Common myeloid progenitor, CD34-positive (primary cell): ENCODE measurements around the gene GPT2.

ENCODE experiments used
- CTCF ChIA-PET: fragments of 350-600 bp; sonication (Branson Sonifier 250); formaldehyde crosslinking; loops from one replicate; lab custom pipeline; 2021; ENCODE audit warnings: antibody characterized with exemption; lab: Charles Lee
- POLR2A ChIA-PET: fragments of 350-600 bp; sonication (Branson Sonifier 250); formaldehyde crosslinking; loops from one replicate; lab custom pipeline; 2021; ENCODE audit warnings: antibody characterized with exemption; lab: Charles Lee
- DNase-seq, 3 donors: peaks; one replicate each; pipeline versions ENCODE4 v3.0.0 to v3.0.0-alpha.2; 2013
- H3K27ac ChIP-seq, 2 experiments: 1 replicate in 1 of 2; 2 replicates in 1 of 2; pipeline ENCODE4 v1.7.0; 2013; ENCODE audit warnings: inconsistent platforms in 2 of 2, low read length in 2 of 2, mild to moderate bottlenecking in 2 of 2, low read depth in 1 of 2, moderate library complexity in 1 of 2; ENCODE audit not compliant: severe bottlenecking in 2 of 2, insufficient read depth in 1 of 2, poor library complexity in 1 of 2
- H3K27me3 ChIP-seq, 5 experiments: replicated peaks in 2 of 5; 1 replicate in 3 of 5; 2 replicates in 2 of 5; pipeline versions ENCODE4 v1.6.1 to v1.7.0; 2013; ENCODE audit warnings: low read length in 4 of 5, mild to moderate bottlenecking in 2 of 5, moderate library complexity in 2 of 5, inconsistent platforms in 1 of 5; ENCODE audit not compliant: insufficient read depth in 5 of 5, control insufficient read depth in 4 of 5
- H3K36me3 ChIP-seq, 4 experiments: 1 replicate in 2 of 4; 2 replicates in 2 of 4; pipeline versions ENCODE4 v1.6.1 to v1.7.0; 2013; ENCODE audit warnings: low read length in 3 of 4, control low read depth in 1 of 4, mild to moderate bottlenecking in 1 of 4; ENCODE audit not compliant: control insufficient read depth in 4 of 4, insufficient read depth in 4 of 4
- H3K4me1 ChIP-seq, 4 experiments: 1 replicate in 3 of 4; 2 replicates in 1 of 4; pipeline versions ENCODE4 v1.6.1 to v1.7.1; 2013; ENCODE audit warnings: low read length in 3 of 4, mild to moderate bottlenecking in 3 of 4, control low read depth in 1 of 4, inconsistent platforms in 1 of 4, moderate library complexity in 1 of 4; ENCODE audit not compliant: control insufficient read depth in 4 of 4, insufficient read depth in 4 of 4; ENCODE audit errors: control extremely low read depth in 1 of 4
- H3K4me3 ChIP-seq, 7 experiments: 1 replicate in 4 of 7; 2 replicates in 3 of 7; pipeline versions ENCODE4 v1.5.1 to v1.7.0; 2013; ENCODE audit warnings: mild to moderate bottlenecking in 7 of 7, low read length in 6 of 7, moderate library complexity in 6 of 7, inconsistent platforms in 2 of 7, low read depth in 2 of 7, control low read depth in 1 of 7; ENCODE audit not compliant: insufficient read depth in 4 of 7, control insufficient read depth in 1 of 7; ENCODE audit errors: extremely low read depth in 1 of 7
- H3K9me3 ChIP-seq, 5 experiments: 1 replicate in 4 of 5; 2 replicates in 1 of 5; pipeline versions ENCODE4 v1.6.1 to v1.7.1; 2013; ENCODE audit warnings: low read length in 4 of 5, mild to moderate bottlenecking in 2 of 5, inconsistent platforms in 1 of 5, low read depth in 1 of 5, moderate library complexity in 1 of 5; ENCODE audit not compliant: control insufficient read depth in 4 of 5, insufficient read depth in 2 of 5; ENCODE audit errors: control extremely low read depth in 1 of 5
- WGBS: methylation state at CpG from one replicate; pipeline ENCODE4 v1.1.5; 2013; ENCODE audit not compliant: insufficient coverage; 5-methylcytosine and 5-hydroxymethylcytosine counted together

The GPT2 gene

DNA sequence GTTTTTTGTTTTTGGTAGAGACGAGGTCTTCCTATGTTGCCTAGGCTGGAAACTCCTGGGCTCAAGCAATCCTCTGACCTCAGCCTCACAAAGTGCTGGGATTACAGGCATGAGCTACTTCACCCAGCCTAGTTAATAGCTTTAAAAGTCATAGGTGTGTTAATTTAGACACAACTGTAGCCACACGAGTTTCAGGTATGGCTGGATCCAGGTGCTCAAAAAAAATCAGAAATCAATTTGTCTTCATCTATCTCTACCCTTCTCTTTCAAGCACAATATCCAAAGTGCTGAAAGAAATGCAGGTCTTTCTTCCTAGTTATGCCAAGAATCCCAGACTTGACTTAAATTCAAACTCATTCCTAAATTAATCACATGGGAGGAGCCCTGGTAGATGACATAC, 29.3 kb upstream of the GPT2 start:
- Histone ChIP-seq H3K9me3 (no peaks in the 10 kb centered on the region), H3K27ac (no peak overlapping the region), H3K4me3 (no peak overlapping the region), H3K27me3 (no peaks in the 10 kb centered on the region), H3K36me3 (no peaks in the 10 kb centered on the region), H3K4me1 (peaks cover 0 to 8% (median 0%) of the 10 kb centered on the region in 4 experiments)
- DNase-seq: no peak
- 100% methylated on average over 1 of the region's 2 CpGs for whole genome bisulfite sequencing
- ChIA-PET CTCF (interaction anchor here (1.0 to 5.3 kb wide), 13 partner anchors 9 to 97 kb away, joined by 3 to 148 read pairs (median 9); partner anchors contain the start of gene GPT2), POLR2A (no interaction called here)

DNA sequence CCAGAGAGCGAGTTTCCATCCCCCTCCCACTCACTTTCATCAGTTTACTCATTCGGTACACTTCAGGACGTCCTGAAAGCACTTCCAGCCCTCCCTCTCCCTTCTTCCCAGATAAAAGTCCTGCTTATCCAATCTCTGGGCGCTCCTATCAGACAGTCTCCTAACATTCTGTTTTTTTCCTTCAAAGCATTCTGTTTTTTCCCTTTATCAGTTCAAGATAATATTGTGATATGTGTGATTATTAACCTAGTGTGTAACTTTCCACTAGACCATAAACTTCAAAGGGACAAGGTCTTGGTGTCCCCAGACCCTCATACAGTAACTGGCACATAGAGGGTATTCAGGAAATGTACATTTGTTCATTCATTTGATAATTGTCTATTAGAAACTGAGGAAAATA, 28.8 kb upstream of the GPT2 start:
- H3K27ac ChIP-seq: no peak overlapping the region
- 100% methylated on average over 3 of the region's 4 CpGs for WGBS
- no peaks in the 10 kb centered on the region for H3K27me3 ChIP-seq
- no peaks in the 10 kb centered on the region for H3K36me3 ChIP-seq
- CTCF ChIA-PET: interaction anchor here (2.3 to 5.3 kb wide), 3 partner anchors 10 to 54 kb away, joined by 12 to 148 read pairs (median 17); no protein-coding TSS in a partner anchor
- no peak overlapping the region for H3K4me3 ChIP-seq
- no peaks in the 10 kb centered on the region for H3K9me3 ChIP-seq
- peaks cover 0 to 8% (median 0%) of the 10 kb centered on the region in 4 experiments for H3K4me1 ChIP-seq
- DNase-seq: no peak
- POLR2A ChIA-PET: no interaction called here

DNA sequence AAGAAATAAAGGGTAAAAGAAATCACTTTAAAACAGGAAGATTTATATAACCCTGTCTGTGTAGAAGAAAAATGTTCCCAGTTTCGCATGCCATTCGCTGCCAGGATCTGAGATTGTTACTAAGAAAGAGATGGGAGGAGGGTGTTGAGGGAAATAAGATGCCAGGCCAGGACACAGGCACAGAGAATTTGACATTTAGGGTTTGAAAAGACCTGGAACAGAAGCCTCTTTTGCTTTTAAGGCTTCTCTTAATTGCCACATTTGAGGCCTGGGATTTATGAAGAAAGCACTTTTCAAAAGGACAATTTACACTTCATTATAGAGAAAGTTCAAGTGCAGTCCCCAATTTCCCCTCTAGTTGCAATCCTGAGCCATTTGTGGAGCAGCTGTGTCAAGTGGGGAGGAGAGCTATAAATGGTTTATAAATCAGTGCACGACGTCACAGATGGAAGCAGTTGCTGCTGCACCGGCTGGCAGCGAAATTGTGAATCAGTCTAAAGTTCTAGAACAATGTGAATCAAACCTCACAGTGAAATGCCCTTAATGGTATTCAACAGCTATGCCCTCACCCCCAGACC, 26.7 kb upstream of the GPT2 start:
- Histone ChIP-seq H3K27ac (no peak overlapping the region), H3K4me1 (peaks cover 0 to 8% (median 0%) of the 10 kb centered on the region in 4 experiments), H3K36me3 (no peaks in the 10 kb centered on the region), H3K27me3 (no peaks in the 10 kb centered on the region), H3K4me3 (no peak overlapping the region), H3K9me3 (no peaks in the 10 kb centered on the region)
- DNase-seq: peak; percentile 14 to 54 (median 49)
- ChIA-PET CTCF (interaction anchor here (0.9 to 2.5 kb wide), 5 partner anchors 25 to 52 kb away, joined by 3 to 11 read pairs (median 4); partner anchors contain the start of gene GPT2), POLR2A (no interaction called here)
- WGBS: 86% methylated on average over 6 of the region's 6 CpGs

DNA sequence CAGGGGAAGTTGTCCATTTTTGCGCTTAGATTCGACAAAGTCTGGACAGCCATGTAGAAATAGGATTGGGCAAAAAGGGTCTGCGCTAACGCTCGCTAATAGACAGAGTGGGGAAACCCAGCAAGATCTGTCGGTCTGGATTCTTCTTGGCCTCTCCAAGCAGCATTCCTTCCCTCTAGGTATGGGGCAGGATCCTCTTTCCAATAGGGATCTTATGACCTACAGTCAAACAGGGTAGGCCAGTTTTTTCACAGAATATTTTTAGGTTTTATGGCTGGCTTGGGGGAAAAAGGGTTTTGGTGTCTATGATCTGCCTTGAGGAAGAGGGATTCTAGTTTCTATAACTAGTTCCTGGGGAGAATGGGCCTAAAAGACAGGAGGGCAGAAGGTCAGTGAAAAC, 26.0 kb upstream of the GPT2 start:
- Histone ChIP-seq H3K27ac (no peak overlapping the region), H3K4me3 (no peak overlapping the region), H3K9me3 (peaks cover 0 to 4% (median 0%) of the 10 kb centered on the region in 5 experiments), H3K36me3 (no peaks in the 10 kb centered on the region), H3K27me3 (no peaks in the 10 kb centered on the region), H3K4me1 (peaks cover 0 to 8% (median 0%) of the 10 kb centered on the region in 4 experiments)
- WGBS: 100% methylated on average over 6 of the region's 6 CpGs
- POLR2A ChIA-PET: no interaction called here
- CTCF ChIA-PET: interaction anchor here (0.9 to 2.5 kb wide), 5 partner anchors 24 to 51 kb away, joined by 3 to 11 read pairs (median 4); partner anchors contain the start of gene GPT2
- DNase-seq: no peak

DNA sequence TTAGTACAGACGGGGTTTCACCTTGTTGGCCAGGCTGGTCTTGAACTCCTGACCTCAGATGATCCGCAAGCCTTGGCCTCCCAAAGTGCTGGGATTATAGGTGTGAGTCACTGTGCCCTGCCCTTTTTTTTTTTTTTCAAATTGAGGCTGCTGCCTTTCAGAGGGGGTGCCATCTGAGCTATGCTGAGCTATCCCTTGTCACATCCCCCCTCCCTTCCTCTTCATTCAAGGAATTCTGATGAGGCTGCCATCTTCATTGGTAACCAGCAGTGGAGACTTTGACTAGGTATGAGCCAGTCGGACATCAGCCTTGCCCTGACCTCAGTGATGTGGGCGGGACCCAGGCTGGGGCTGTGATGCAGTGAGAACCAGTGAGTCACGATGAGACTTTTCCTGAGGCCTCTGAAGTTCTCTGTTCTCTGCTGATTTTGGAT, 24.4 kb upstream of the GPT2 start:
- 100% methylated on average over 4 of the region's 5 CpGs for WGBS
- peaks cover 0 to 4% (median 0%) of the 10 kb centered on the region in 5 experiments for H3K9me3 ChIP-seq
- DNase-seq: no peak
- H3K27me3 ChIP-seq: no peaks in the 10 kb centered on the region
- H3K4me3 ChIP-seq: no peak overlapping the region
- ChIA-PET CTCF (interaction anchor here (0.7 to 2.2 kb wide), 4 partner anchors 21 to 71 kb away, joined by 3 to 8 read pairs (median 3); no protein-coding TSS in a partner anchor), POLR2A (interaction anchor here (0.6 kb wide), 2 partner anchors 60 to 67 kb away, joined by 3 read pairs; no protein-coding TSS in a partner anchor)
- H3K4me1 ChIP-seq: peaks cover 0 to 12% (median 2%) of the 10 kb centered on the region in 4 experiments
- no peaks in the 10 kb centered on the region for H3K36me3 ChIP-seq
- H3K27ac ChIP-seq: no peak overlapping the region

DNA sequence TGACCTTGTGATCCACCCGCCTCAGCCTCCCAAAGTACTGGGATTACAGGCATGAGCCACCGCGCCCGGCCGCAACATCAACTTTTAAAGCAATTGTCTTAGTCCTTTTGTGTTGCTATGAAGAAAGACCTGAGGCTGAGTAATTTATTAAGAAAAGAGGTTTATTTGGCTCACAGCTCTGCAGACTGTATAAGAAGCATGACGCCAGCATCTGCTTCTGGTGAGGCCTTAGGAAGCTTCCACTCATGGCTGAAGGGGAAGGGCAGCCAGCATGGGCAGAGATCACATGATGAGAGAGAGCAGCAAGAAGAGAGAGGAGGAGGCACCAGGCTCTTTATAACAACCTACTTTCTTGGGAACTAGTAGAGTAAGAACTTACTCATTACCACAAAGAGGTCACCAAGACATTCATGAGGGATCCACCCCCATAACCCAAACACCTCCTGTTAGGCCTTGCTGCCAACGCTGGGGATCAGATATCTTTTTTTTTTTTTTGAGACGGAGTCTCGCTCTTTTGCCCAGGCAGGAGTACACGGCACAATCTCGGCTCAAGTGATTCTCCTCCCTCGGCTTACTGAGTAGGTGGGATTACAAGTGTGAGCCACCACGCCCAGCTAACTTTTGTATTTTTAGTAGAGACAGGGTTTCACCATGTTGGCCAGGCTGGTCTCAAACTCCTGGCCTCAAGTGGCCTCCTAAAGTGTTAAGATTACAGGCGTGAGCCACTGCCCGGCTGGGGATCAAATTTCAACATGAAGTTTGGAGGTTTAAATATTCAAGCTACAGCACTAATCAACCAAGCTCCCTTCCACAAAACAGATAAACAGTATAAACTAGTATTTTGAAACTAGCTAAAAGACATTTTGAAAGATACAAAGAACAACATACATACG, 21.4 kb upstream of the GPT2 start:
- ChIA-PET POLR2A (interaction anchor here (1.1 kb wide), 1 partner anchor 22 kb away, joined by 3 read pairs; no protein-coding TSS in a partner anchor), CTCF (interaction anchor here (0.6 to 1.7 kb wide), 5 partner anchors 9 to 66 kb away, joined by 3 to 7 read pairs (median 3); no protein-coding TSS in a partner anchor)
- no peak overlapping the region for H3K27ac ChIP-seq
- WGBS: 97% methylated on average over 10 of the region's 16 CpGs
- H3K4me3 ChIP-seq: no peak overlapping the region
- DNase-seq: no peak
- no peaks in the 10 kb centered on the region for H3K27me3 ChIP-seq
- H3K4me1 ChIP-seq: peaks cover 0 to 6% (median 2%) of the 10 kb centered on the region in 4 experiments
- no peaks in the 10 kb centered on the region for H3K36me3 ChIP-seq
- peaks cover 0 to 4% (median 0%) of the 10 kb centered on the region in 5 experiments for H3K9me3 ChIP-seq
